Measurements from ENCODE around the gene FOXP3. TPM values are rescaled to one million over a fixed set of nuclear protein-coding genes. Genes with fewer than 3 reads are reported as not detected.

The FOXP3 gene
- total and polyA plus RNA-seq, 8 donors: 0.04 to 0.16 (median 0.12) TPM; not detected in 5

DNA sequence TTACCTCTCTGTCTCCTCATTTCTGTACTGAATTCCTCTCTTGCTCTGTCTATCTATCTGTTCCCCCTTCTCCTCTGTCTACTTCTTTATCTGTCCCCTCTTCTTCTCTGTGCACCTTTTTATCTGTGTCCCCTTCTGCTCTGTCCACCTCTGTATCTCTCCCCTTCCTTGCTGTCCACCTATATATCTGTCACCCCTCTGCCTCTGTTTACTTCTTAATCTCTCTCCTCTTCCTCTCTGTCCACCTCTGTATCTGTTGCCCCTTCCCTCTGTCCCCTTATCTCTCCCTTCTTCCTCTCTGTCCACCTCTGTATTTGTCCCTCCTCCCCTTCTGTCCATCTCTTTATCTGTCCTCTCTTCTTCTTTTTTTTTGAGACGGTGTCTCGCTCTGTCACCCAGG is 20.3 kb downstream of the FOXP3 start:
- no peak overlapping the region for H3K27ac ChIP-seq
- DNase-seq: no peak
- 81 to 91% methylated on average over 2 of the region's 2 CpGs for WGBS, 2 donors
- H3K9me3 ChIP-seq: no peaks in the 10 kb centered on the region
- no peak for FAIRE-seq
- no peak for ATAC-seq
- TF ChIP-seq, protein P1, sequence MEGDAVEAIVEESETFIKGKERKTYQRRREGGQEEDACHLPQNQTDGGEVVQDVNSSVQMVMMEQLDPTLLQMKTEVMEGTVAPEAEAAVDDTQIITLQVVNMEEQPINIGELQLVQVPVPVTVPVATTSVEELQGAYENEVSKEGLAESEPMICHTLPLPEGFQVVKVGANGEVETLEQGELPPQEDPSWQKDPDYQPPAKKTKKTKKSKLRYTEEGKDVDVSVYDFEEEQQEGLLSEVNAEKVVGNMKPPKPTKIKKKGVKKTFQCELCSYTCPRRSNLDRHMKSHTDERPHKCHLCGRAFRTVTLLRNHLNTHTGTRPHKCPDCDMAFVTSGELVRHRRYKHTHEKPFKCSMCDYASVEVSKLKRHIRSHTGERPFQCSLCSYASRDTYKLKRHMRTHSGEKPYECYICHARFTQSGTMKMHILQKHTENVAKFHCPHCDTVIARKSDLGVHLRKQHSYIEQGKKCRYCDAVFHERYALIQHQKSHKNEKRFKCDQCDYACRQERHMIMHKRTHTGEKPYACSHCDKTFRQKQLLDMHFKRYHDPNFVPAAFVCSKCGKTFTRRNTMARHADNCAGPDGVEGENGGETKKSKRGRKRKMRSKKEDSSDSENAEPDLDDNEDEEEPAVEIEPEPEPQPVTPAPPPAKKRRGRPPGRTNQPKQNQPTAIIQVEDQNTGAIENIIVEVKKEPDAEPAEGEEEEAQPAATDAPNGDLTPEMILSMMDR (IDR thresholded peaks at IDR 0.05): no peak
- H3K36me3 ChIP-seq: no peaks in the 10 kb centered on the region
- H3K27me3 ChIP-seq: no peaks in the 10 kb centered on the region
- intact Hi-C loops (cut with DNase I): no loop called here
- H3K4me1 ChIP-seq: no peaks in the 10 kb centered on the region
- no peak overlapping the region for H3K4me3 ChIP-seq

DNA sequence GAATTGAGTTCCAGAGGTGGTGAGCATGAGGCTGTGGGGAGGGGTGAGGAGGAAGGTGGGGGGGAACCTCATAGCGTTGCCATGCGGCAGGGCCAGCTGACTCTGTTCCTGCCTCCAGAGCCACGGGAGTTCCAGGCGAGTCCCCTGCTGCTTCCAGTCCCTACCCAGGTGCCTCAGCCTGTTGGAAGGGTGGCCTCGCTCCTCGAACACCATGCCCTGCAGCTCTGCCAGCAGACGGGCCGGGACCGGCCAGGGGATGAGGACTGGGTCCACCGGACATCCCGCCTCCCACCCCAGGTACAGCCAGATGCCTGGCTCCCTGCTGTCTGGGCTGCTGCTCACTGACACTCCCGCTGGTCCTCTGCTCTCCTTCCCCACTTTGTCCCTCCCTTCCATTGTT is 21.3 kb downstream of the FOXP3 start:
- Histone ChIP-seq H3K4me3 (no peak overlapping the region), H3K9me3 (no peaks in the 10 kb centered on the region), H3K27ac (no peak overlapping the region), H3K36me3 (no peaks in the 10 kb centered on the region), H3K4me1 (no peaks in the 10 kb centered on the region), H3K27me3 (peaks cover 0 to 4% (median 0%) of the 10 kb centered on the region in 4 donors)
- DNase-seq (peak in 1 of 6 donors; percentile 66), FAIRE-seq (no peak), ATAC-seq (no peak)
- TF ChIP-seq, protein P1 (IDR thresholded peaks at IDR 0.05): no peak
- WGBS, 2 donors: 84 to 93% methylated on average over 12 of the region's 12 CpGs
- intact Hi-C loops (cut with DNase I): no loop called here

DNA sequence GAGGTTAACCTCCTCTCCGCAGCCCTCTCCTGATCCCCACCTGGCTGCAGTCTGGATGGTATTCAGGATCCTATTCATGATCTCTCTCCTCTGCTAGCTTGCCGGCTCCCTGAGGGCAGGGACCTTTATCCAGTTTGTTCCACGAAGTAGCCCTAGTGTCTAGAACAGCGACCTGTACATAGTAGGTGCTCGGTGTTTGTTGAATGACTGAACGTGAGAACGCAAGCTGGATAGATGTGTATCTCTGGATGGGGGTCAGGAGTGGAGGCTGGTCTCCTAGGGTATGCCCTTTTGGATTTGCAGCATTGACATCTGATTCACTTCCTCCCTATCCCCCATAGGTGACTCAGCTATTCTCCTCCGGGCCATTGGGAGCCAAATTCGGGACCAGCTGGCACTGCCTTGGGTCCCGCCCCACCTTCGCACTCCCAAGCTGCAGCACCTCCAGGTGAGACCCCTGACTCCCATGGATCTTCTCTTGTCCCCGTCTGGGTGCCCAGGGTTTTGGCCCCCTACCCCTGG is 21.9 kb downstream of the FOXP3 start:
- Histone ChIP-seq H3K27me3 (peaks cover 0 to 4% (median 0%) of the 10 kb centered on the region in 4 donors), H3K27ac (no peak overlapping the region), H3K36me3 (no peaks in the 10 kb centered on the region), H3K4me3 (no peak overlapping the region), H3K4me1 (no peaks in the 10 kb centered on the region), H3K9me3 (no peaks in the 10 kb centered on the region)
- WGBS, 2 donors: 78 to 92% methylated on average over 12 of the region's 12 CpGs
- intact Hi-C loops (cut with DNase I): no loop called here
- TF ChIP-seq, protein P1 (IDR thresholded peaks at IDR 0.05): no peak
- DNase-seq (peak in 1 of 6 donors; percentile 37), ATAC-seq (no peak), FAIRE-seq (no peak)

DNA sequence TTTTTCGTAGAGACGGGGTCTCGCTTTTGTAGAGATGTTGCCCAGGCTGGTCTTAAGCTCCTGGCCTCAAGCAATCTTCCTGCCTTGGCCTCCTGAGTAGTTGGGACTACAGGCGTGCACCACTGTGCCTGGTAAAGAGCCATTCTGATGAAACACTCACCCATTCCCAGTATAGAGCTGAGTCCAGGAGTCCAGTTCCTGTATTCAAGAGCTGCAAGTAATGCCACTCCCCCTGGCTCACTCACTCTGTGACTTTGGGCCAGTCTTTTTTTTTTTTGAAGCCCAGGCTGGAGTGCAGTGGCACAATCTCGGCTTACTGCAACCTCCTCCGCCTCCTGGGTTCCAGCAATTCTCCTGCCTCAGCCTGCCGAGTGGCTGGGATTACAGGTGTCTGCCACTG is 25.8 kb downstream of the FOXP3 start:
- no peak overlapping the region for H3K4me3 ChIP-seq
- no peak overlapping the region for H3K27ac ChIP-seq
- ATAC-seq: no peak
- intact Hi-C loops (cut with DNase I): no loop called here
- FAIRE-seq: no peak
- no peaks in the 10 kb centered on the region for H3K9me3 ChIP-seq
- TF ChIP-seq, protein P1 (IDR thresholded peaks at IDR 0.05): no peak
- peaks cover 0 to 4% (median 0%) of the 10 kb centered on the region in 4 donors for H3K27me3 ChIP-seq
- DNase-seq: no peak
- no peaks in the 10 kb centered on the region for H3K4me1 ChIP-seq
- H3K36me3 ChIP-seq: no peaks in the 10 kb centered on the region
- 71 to 79% methylated on average over 7 of the region's 7 CpGs for whole genome bisulfite sequencing, 2 donors

DNA sequence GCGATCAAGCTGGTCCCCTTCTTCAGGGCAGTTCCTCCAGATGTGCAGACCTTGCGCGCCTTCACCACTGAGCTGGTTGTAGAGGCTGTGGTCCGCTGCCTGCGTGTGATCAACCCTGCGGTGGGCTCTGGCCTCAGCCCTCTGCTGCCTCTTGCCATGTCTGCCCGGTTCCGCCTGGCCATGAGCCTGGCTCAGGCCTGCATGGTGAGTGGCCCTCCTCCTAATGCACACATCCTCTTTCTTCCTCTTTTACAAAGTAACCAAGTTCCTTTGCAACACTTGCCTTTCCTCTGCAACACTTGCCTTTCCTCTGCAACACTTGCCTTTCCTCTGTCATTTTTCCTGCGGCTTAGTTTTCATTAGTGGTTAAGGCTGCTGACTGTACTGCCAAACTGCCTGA is 27.4 kb downstream of the FOXP3 start:
- intact Hi-C loops (cut with DNase I): no loop called here
- Histone ChIP-seq H3K36me3 (no peaks in the 10 kb centered on the region), H3K4me3 (no peak overlapping the region), H3K9me3 (no peaks in the 10 kb centered on the region), H3K4me1 (no peaks in the 10 kb centered on the region), H3K27me3 (peaks cover 0 to 4% (median 0%) of the 10 kb centered on the region in 4 donors), H3K27ac (no peak overlapping the region)
- TF ChIP-seq, protein P1 (IDR thresholded peaks at IDR 0.05): no peak
- no peak for DNase-seq
- 75 to 81% methylated on average over 9 of the region's 9 CpGs for WGBS, 2 donors
- ATAC-seq: peak in 1 of 4 donors; percentile 11
- FAIRE-seq: no peak

Data from pancreas (tissue), 10 donors.